GM12873 (cell line): ENCODE measurements around the gene ZNF766.
A peak's percentile ranks its signal among the peaks of the same experiment; 100 is the strongest.

Experiments
- CTCF ChIP-seq: IDR thresholded peaks from 2 replicates; pipeline ENCODE4 v1.5.1; 2012; ENCODE audit warnings: low read depth, mild to moderate bottlenecking, moderate library complexity, low read length, control low read depth; ENCODE audit not compliant: insufficient read depth; ENCODE audit errors: missing control alignments

The ZNF766 gene

GRCh38 chr19:52277471-52277870, 8.1 kb downstream of the ZNF766 start:
- TF ChIP-seq CTCF, result no peak

DNA sequence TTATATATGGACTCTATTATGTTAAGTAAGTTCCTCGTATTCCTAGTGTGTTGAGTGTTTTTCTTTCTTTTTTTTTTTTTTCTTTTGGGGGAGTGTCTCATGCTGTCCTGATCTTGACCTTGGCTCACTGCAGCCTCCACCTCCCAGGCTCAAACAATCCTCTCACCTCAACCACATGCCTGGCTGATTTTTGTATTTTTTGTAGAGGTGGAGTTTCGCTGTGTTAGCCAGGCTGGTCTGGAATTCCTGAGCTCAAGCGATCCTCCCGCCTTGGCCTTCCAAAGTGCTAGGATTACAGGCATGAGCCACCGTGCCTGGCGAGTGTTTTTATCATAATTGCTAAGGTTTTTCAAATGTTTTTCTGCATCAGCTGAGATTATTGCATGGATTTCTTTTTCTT, 16.9 kb downstream of the ZNF766 start:
- TF ChIP-seq CTCF, result no peak

- no peak for TF ChIP-seq CTCF
Observed at GRCh38 chr19:52291781-52292180, 22.4 kb downstream of the ZNF766 start.

DNA sequence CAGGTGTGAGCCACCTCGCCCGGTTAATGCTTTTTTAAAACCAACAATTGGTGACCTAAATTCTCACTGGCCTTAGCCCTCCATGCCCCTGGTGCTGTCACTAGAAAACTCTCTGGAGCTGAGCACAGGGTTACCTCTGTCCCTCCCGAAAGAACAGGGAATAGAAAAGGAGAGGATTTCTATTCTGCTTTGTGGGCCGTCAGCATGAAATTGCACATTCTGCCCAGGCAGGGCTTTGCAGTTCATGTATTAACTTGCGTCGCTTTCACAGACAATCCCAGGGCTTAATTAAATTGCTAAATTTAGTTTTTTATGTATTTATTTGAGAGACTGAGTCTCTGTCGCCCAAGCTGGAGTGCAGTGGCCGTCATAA, 27.0 kb downstream of the ZNF766 start:
- TF ChIP-seq CTCF, result no peak

DNA sequence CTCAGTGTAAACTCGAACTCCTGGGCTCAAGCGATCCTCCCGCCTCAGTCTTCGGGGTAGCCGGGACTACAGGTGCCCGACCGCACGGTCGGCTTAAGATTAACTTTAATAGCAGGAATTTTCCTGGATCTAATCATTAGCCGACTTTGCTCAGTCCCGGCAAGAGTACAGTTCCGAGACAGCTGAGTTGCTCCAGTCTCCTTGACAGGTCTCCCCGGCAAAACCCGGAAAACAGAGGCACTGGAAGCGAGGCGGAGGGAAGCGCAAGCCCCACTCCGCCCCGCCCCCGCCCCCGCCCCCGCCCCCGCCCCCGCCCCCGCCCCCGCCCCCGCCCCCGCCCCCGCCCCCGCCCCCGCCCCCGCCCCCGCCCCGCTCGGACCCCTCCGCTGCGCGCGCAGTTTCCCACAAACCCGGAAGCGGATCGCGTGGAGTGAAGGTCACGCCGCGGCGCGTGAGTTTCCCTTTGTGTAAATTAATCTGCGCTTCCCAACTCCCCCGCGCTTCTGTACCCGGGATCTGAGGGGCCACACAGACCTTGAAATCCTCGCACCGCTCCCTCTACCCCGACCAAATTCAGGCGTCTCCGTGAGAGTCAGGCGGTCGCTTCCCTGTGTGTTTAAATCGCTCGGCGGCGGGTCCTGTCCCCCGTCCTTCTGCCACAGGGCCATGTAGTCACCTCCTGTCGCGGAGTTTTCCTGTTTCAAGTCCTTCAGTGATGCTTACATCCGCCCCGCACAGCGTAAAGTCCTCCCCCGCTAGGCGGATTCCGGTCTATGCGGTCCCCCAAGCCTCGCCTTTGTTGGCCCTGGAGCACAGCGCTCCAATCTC, 27.6 kb downstream of the ZNF766 start, which contains the start of gene ZNF480:
TSS of gene ZNF480 (plus strand) at position 397 of the 828 bp plus-strand sequence. CDS start 3,244 bp downstream, outside the sequence.
- TF ChIP-seq CTCF, result peak; percentile 26

GRCh38 chr19:52297601-52298364, 28.4 kb downstream of the ZNF766 start:
- TF ChIP-seq CTCF, result no peak

DNA sequence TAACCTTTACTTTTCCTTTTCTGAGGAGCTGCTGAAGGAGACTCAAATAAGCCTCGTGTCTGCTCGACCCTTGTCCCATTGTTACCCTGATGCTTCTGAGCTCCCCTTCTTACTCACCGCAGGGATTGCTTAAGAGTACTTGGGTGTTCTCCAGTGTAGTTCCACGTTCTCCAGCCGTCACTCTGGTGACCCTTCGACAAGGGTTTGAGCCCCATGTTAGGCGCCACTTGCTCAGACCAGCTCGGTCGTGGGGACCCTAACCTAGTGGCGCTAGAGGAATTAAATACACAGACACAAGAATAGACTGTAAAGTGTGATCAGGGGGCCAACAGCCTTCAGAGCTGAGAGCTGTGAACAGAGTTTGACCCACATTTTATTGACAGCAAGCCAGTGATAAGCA, 37.9 kb downstream of the ZNF766 start:
- TF ChIP-seq CTCF, result no peak
